Retinal pigment epithelial cell (primary cell): ENCODE results near the gene C1QTNF1.

ENCODE experiments used
- DNase-seq: peaks from one replicate; pipeline ENCODE4 v3.0.0-alpha.2; 2010; ENCODE audit warnings: low read depth
- H3K4me3 ChIP-seq: 2 replicates; pipeline ENCODE4 v1.5.1; 2011; ENCODE audit warnings: mild to moderate bottlenecking, low read length, control low read depth, moderate library complexity
- CTCF ChIP-seq: conservative IDR thresholded peaks from 2 replicates; pipeline ENCODE4 v1.5.1; 2011; ENCODE audit warnings: low read depth, low read length, control low read depth, inconsistent platforms

The C1QTNF1 gene

GRCh38 chr17:79014158-79014758 lies 9.7 kb upstream of the C1QTNF1 start:
- no peak overlapping the region for H3K4me3 ChIP-seq
- no peak for TF ChIP-seq CTCF
- DNase-seq: no peak

GRCh38 chr17:79017546-79018369 lies 6.2 kb upstream of the C1QTNF1 start:
- H3K4me3 ChIP-seq: no peak overlapping the region
- no peak for DNase-seq
- TF ChIP-seq CTCF: no peak

- H3K4me3 ChIP-seq: no peak overlapping the region
- TF ChIP-seq CTCF: no peak
- no peak for DNase-seq
Measured at GRCh38 chr17:79018370-79018695, 5.6 kb upstream of the C1QTNF1 start.

GRCh38 chr17:79019261-79019631 lies 4.7 kb upstream of the C1QTNF1 start:
- TF ChIP-seq CTCF: no peak
- no peak overlapping the region for H3K4me3 ChIP-seq
- no peak for DNase-seq

GRCh38 chr17:79019632-79020584 lies 4.1 kb upstream of the C1QTNF1 start:
- no peak for DNase-seq
- no peak overlapping the region for H3K4me3 ChIP-seq

More at GRCh38 chr17:79019632-79020584, 4.1 kb upstream of the C1QTNF1 start:
- TF ChIP-seq CTCF: peak; percentile 78
